GM04504 (cell line): ENCODE results near the gene PDX1.

Experiments used
- DNase-seq: peaks from one replicate; pipeline ENCODE4 v3.0.0-alpha.2; 2012; ENCODE audit warnings: low read depth

The PDX1 gene

GRCh38 chr13:27922883-27923612 is 3.2 kb downstream of the PDX1 start:
- DNase-seq, result no peak

- DNase-seq, result no peak
Measured at GRCh38 chr13:27923794-27924528, 4.2 kb downstream of the PDX1 start.

- no peak for DNase-seq
Measured at GRCh38 chr13:27924529-27925141, 4.8 kb downstream of the PDX1 start.

GRCh38 chr13:27925220-27925991 is 5.6 kb downstream of the PDX1 start:
- DNase-seq, result no peak

GRCh38 chr13:27926644-27927434 is 7.0 kb downstream of the PDX1 start:
- DNase-seq, result no peak

GRCh38 chr13:27927444-27928352 is 7.9 kb downstream of the PDX1 start:
- no peak for DNase-seq

- no peak for DNase-seq
Measured at GRCh38 chr13:27928353-27928804, 8.6 kb downstream of the PDX1 start.

- no peak for DNase-seq
Measured at GRCh38 chr13:27928805-27929753, 9.3 kb downstream of the PDX1 start.

- DNase-seq, result no peak
Measured at GRCh38 chr13:27929868-27930267, 10.1 kb downstream of the PDX1 start.

GRCh38 chr13:27933118-27933517 is 13.3 kb downstream of the PDX1 start:
- DNase-seq, result no peak

- no peak for DNase-seq
Measured at GRCh38 chr13:27933580-27934328, 14.0 kb downstream of the PDX1 start.

- no peak for DNase-seq
Measured at GRCh38 chr13:27942972-27943371, 23.2 kb downstream of the PDX1 start.

- DNase-seq, result no peak
Measured at GRCh38 chr13:27952876-27953675, 33.3 kb downstream of the PDX1 start.

GRCh38 chr13:27953676-27954405 is 34.0 kb downstream of the PDX1 start:
- DNase-seq, result peak; percentile 35

- no peak for DNase-seq
Measured at GRCh38 chr13:27954406-27954851, 34.6 kb downstream of the PDX1 start.

GRCh38 chr13:27955014-27955591 is 35.3 kb downstream of the PDX1 start:
- no peak for DNase-seq
